HuH-7 (cell line): ENCODE data around the gene HNRNPUL2.
"Not testable (repeated sequence)": the region's sequence is repeated elsewhere in the genome, so short reads cannot be mapped to it uniquely, and the experiment has no call there.

Source experiments
- DNase-seq: peaks from one replicate; pipeline ENCODE4 v3.0.0; 2011; ENCODE audit warnings: low spot score

Gene HNRNPUL2

DNA sequence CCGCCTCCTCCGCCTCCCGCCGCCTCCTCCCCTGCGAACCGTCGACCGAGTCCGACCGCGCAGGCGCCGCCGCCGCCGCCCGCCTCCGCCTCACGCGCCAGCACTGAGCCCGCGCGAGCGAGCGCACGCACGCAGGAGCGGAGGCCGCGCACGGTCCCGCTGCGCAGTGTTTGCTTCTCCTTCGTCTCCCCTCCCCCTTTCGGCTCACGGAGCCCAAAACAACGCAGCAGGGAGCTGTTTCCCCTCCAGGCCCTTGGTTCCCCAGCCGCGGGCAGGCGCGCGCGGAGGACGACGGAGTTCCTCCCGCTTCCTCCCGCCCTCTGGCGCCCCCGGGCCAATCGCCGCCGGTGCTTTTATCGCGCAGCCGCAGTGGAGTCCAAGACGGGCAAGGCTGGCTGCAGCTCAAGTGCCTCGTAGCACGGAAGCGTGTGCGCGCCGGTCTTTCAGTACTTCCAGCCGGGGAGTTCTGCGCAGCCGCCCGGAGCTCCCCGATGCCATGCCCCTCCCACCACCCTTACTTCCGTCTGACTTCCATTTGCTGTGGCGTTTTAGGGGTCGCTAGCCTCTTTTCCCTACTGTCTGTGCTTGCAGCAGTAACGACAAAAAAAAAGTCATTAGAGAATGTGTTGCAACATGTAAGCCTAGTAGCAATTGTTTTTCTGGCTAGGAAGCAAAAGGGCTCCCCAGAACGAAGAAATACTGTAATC, at the start of gene HNRNPUL2:
HNRNPUL2 (minus strand) TSS at position 293 of the 707 bp plus-strand sequence. CDS start 301 bp downstream, outside the sequence.
- DNase-seq, result peak; percentile 96

DNA sequence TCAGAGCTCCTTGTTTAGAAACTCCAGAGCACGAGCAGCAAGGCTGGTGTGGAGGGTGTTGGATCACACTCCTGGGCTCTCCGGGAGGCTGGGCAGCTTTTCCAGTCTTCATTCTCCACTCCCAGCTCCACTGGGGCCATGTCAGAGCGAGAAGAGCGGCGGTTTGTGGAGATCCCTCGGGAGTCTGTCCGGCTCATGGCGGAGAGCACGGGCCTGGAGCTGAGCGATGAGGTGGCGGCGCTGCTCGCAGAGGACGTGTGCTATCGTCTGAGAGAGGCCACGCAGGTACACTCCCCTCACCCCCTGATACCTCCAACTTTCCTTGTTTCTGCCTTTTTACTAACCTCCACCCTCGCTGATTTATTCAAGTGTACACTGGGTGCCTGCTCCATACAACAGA, 48.4 kb upstream of the HNRNPUL2 start:
- no peak for DNase-seq

DNA sequence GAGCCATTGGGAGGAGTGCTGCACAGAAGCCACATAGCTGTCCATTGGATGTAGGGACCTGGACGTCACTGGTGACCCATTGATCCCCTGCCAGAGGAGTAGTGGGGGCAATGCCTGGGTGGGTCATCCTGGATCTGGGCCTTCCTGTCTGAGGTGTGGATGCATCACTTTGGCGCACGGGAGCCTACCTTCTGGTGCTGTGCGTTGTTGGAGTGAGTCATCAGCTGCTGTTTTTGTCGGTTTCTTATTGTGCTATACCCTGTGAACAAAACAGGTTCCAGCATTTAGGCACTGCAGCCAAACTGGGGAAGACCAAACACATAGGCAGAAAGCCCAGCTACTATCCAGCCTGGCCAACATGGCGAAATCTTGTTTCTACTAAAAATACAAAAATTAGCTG, 47.1 kb upstream of the HNRNPUL2 start:
- DNase-seq, result no peak

DNA sequence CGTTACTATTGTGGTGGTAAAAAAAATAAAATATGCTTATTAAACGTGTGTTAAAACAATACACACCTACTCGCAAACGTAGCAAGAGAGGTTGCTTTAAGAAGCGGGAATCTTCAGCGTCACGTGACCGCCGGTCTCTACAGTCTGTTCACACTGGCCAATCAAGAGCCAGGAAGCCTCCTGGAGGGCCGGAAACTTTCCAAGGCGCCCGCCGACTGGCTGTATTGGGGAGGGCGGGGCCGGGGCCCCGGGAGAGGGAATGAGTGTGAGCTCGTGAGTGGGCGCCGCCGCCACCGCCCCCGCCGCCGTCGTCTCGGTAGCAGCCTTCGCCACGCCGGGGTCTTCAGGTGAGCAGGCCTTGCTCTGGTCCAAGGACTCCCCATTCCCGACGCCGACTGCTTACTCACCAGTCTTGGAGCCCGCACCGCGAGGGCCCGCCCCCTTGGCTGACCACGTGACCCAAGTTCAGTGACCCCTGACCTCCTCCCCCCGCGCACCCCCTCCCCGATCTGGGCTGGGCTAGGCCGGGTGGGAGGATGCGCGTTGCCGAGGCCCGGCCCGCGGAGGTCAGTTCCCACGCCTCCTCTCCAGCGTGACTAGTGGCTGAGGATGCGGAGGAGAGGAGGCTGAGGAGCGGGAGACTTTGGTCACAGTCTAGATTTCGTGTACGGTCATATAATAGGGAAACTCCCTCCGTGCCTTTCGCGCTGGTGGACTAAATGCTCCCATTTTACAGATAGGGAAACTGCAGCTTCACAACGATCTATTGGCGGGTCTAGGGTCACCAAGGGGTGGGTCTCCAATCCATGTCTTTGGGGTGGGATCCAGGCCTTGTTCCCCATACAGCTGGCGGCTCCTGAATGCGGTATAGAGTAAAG, 44.1 kb upstream of the HNRNPUL2 start, which contains the start of gene TAF6L:
TAF6L (plus strand) TSS at position 253 of the 878 bp plus-strand sequence. CDS start 4,388 bp downstream, outside the sequence.
- DNase-seq, result peak; percentile 93

DNA sequence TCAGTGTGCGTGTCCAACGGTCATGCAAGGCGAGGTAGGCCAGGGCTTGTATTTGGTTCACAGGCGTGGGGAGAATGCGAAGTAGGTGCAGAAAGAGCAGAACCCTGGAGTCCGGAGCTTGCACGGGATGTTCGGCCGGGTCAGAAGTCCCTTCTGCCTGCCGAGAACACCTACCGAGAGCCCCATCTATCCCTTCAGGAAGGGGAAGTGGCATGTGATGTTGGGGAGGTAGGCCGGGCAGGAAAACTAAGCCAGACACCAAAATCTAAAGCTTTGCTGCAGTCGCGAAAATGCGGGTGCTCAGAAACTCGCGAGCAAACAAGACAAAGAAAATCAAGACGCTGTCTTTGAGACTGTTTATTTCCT, 43.5 kb upstream of the HNRNPUL2 start:
- DNase-seq, result no peak

DNA sequence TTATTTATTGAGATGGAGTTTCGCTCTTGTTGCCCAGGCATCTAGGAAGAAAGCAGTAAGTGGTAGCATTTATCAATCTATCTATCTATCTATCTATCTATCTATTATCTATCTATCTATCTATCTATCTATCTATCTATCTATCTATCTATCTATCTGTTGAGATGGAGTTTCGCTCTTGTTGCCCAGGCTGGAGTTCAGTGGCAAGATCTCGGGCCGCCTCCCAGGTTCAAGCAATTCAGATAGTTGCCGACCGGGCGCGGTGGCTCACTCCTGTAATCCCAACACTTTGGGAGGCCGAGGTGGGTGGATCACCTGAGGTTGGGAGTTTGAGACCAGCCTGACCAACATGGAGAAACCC, 33.6 kb upstream of the HNRNPUL2 start:
- not testable (repeated sequence) for DNase-seq

DNA sequence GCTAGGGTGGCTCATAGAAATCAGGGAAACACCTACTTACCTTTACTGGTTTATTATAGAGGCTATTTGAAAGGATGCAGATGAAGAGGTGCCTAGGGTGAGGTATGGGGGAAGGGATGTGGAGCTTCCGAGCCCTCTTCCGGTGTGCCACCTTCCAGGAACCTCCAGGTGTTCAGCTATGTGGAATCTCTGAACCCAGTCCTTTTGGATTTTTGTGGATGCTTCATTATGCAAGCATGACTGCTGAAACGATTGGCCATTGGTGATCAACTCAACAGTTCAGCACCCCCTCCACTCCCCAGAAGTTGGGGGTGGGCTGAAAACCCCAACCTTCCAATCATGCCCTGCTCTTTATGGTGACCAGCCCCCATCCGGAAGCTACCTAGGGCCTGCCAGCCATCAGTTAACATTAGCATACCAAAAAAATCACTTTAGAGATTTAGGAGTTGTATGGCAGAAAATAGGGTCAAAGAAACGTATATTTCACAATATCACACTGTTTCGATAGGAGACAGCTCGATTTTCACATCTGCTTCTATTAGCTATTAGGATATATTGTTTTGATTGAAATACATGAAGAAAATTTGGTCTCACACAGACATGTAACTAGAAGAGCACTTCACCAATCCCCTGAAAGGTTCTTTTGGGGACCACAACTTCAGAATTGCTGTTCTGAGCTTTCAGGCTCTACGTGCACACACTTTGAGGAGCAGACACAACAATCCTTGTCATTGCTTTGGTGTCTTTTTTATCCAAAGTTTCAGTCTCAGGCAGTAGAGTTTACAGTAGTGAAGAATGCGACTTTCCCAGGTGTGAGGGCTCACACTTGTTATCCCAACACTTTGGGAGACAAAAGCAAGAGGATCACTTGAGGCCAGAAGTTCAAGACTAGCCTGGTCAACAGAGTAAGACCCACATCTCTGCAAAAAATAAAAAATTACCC, 30.9 kb upstream of the HNRNPUL2 start:
- DNase-seq, result no peak

DNA sequence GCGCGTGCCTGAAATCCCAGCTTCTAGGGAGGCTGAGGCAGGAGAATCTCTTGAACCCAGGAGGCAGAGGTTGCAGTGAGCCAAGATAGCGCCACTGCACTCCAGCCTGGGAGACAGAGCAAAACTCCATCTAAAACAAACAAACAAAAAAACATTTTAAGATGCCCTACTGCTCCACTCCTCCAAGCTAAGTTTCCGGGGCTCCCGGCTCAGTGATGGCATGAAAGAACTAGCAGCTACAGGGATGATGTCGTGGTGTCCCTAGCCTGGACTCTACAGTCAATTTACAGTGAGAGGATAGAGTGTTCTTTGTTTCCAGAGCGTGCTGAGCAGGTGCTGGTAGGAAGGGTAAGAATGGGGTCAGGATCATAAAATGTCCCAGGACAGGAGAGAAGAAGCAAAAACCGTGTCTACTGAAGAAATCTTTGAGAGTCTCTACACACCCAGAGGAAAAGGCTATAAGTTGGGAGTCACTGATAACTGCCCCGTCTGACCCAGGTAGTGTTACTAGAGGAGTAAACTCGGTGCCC, 27.9 kb upstream of the HNRNPUL2 start:
- DNase-seq, result no peak

DNA sequence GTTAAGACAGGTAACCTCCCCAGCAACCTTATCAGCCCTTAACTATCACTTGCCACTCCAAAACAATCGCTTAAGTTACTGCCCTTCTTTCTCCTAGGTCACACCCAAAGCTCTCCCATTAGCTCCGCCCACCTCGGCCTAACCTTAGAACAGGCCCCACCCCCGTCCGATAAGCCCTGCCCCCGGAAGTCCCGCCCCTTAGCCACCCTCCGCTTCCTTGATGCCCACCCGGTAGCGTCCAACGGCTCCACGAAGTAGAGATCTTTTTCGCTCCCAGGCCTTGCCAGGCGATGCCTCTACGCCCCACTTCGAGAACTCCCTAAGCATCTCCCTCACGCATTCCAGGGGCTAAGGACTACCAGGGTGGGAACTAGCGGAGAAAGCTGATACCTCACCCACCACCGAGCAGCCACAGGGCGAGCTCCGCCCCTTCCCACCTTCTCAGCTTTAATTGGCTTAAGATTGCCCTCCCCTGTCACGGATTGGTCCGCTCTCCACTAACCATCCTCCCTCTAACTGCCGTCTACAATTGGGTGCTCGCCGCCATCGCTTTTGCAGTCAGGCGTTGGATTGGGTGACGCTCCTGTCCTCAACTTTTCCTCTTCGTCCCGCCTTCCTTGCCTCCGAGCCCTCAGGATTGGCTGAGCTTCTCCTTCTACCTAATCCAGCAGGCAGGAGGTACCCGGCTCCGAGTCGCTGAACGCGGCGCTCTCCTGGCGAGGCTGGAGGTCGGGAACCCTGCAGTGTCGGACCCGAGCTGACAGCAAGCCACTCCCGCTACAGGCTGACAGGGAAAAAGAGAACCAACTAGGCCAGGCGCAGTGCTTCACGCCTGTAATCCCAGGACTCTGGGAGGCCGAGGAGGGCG, 26.7 kb upstream of the HNRNPUL2 start, which contains the start of gene ZBTB3:
ZBTB3 (minus strand) TSS at position 425 of the 868 bp plus-strand sequence. CDS start 496 bp downstream, outside the sequence.
- DNase-seq, result peak; percentile 82

DNA sequence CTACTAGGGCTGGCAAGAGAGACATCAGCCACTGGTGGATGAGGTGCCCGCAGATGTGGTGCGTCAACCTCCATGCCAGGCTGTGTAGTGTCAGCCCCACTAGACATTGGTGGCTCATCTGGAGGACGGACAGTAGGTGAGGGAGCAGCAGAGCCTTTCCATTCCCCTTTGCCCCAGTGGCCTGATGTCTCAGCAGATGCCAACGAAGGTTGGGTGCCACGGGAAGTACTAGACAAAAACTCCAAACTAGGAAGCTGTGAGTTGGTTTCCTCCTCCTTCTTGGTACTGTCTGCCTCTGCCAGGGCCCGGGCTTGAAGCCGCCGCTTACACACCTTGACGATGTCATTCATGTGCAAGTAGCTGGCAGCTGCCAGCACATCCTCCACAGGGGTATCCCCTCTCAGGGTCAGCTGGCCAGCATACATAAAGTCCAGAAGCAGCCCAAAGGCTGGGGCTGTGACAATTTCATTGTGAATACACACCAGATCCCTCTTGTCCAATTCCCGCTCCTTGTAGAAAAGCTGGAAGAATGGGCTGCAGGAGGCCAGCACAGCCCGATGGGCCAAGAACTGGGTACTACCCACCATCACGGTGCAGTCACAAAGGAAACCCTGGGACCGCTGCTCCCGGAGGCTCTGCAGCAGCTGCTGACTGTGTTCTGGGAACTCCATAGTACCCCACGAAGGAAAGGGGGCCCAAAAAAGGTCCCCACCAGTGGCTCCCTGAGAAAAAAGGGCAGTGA, 25.9 kb upstream of the HNRNPUL2 start:
- DNase-seq, result no peak

DNA sequence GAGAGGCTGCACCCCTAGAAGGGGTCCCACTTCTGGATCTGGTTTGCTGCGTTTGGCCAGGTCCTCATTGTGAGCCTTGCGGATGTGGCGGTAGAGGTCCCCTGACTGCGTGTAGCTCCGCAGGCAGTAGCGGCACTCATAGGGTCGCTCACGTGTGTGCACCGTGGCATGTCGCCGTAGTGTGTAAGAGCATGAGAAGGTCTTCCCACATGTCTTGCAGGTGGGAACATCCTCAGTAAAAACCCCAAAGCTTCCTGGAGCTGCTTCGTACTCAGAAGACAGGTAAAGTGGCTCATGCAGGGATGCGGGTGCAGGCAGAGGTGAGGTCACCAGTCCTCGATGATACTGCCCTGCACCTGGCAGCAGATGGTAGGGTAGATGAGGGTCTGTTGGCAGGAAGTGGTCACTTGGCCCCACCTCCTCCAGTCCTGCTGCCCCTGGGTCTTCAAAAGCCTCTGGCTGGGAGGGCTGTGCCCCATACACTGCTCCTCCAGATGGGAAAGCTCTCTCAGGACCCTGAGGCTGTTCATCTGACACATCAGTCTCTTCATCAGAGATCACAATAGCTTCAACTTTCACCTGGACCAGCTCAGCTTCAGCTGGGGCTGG, 25.0 kb upstream of the HNRNPUL2 start:
- DNase-seq, result no peak

DNA sequence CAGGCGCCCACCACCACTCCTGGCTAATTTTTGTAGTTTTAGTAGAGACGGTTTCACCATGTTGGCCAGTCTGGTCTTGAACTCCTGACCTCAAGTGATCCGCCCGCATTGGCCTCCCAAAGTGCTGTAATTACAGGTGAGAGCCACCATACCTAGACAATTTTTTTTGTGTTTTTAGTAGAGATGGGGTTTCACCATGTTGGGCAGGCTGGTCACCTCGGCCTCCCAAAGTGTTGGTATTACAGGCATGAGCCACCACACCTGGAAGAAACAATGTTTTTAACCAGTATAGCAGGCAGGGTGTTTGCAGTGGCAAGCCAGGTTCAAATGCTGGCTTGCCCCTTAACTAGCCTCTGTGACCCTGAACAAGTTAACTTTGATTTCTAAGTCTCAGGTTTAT, 22.7 kb upstream of the HNRNPUL2 start:
- DNase-seq, result not testable (repeated sequence)

DNA sequence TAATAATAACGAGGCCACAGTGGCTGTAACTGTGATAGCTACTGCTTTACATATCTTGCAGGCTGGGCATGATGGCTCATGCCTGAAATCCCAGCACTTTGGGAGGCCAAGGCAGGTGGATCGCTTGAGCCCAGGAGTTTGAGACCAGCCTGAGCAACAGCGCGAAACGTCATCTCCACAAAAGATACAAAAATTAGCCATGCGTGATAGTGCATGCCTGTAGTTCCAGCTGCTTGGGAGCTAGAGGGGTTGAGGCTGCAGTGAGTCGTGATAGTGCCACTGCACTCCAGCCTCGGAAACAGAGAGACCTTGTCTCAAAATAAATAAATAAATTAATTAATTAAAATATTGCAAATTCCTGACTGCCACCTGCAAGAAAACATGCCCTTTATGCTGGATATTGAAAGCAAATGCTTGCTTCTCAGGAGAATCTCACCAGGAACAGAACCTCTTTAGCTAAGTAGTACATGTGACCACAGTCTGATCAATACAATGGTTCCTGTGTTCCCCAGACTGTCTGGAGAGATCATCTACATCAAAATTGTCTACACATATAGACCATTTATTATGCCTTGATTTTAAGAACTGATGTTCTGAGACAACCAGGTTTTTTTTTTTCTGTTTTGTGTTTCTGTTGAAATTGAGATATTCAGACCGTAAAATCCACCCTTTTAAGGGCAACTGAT, 20.4 kb upstream of the HNRNPUL2 start:
- DNase-seq, result no peak

DNA sequence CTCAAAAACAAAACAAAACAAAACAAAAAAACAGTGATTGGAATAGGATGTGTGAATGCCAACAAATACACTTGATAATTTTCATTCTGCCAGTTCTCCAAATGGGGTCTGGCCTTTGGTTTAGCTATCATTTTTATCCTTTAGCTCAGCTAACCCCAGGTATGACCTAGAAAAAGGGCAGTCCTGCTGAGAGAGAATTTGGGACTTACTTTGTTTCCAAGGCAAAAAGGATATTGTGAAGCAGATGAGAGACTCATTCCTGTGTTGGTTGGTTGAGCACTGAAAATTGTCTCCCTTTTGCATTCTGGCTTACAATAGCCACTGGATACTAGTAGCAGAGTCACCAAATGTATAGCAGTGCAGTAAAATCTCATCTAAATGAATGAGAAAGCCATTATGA, 9.9 kb upstream of the HNRNPUL2 start:
- DNase-seq, result no peak

DNA sequence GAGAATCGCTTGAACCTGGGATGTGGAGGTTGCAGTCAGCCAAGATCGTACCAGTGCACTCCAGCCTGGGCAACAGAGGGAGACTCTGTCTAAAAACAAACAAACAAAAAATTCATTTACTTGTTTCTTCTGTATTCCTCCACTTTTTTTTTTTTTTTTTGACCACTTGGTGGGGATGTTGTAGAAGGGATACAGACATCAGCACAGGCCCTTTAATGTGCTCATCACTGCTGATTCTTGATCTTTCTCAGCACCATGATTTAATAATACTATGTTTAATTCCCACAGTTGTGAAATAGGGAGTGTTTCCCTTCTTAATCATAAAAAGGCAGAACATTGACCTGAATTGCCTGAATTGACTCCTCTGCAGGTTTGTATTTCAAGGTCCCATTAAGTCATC, 5.6 kb upstream of the HNRNPUL2 start:
- DNase-seq, result no peak

DNA sequence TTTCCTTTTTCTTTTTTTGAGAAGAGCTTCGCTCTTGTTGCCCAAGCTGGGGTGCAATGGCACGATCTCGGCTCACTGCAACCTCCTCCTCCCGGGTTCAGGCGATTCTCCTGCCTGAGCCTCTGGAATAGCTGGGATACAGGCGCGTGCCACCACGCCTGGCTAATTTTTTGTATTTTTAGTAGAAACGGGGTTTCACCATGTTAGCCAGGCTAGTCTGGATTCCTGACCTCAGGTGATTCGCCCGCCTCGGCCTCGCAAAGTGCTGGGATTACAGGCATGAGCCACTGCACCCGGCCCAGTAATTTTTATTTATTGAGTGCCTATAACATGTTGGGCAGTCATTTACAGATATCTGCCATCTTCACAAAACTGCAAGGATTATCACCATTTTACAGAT, 2.8 kb upstream of the HNRNPUL2 start:
- DNase-seq, result not testable (repeated sequence)

DNA sequence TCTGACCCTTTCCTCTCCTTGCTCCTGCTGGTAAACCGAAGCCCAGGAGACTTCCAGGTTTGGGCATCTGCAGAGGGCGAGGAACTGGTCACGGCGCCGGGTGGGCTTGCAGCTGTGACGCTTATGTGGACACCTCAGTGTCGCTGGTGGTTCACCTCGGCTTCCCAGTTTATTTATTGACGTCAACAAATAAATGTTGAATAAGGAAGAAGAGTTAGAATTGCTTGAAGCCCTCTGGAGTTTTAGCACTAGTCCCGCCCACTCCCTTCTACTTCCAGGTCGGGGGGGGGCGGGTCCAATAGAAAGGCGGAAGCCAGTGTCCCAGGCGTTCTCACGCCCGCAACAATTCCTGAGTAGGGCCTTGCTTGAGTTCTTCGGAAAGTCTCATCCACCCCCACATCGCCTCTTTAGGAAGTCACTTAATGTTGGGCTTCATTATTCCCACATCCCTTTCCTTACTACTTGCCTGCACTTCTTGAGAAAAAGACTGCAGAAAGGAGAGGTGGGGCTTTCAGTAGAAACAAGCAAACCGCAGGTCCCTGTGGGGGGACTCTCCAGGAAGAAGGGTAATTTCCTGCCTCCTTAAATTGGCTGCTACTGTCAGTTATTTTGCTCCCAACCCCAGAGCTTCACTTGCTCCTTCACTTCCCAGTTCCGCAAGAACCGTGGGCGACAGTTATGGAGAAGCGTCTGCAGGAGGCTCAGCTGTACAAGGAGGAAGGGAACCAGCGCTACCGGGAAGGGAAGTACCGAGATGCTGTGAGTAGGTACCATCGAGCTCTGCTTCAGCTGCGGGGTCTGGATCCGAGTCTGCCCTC, 1.1 kb upstream of the HNRNPUL2 start, which contains the start of gene TTC9C:
TTC9C (plus strand) TSS at position 316 of the 818 bp plus-strand sequence; CDS start at position 679, 363 bp downstream.
- DNase-seq, result peak; percentile 69

DNA sequence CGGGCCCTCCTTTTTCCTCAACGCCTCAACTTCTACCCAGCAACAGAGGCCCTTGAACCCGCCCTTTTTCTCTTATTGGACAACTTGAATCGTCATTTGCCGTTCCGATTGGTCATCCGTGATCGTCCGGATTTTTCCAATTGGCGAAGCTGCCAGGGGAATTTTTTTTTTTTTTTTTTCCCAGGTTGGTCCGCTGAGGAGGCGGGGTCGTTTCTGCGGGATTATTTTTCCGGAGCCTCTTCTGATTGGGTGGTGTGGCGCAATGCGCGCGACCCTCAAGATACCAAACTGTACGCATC, 564 bp upstream of the HNRNPUL2 start:
- peak; percentile 84 for DNase-seq
